Epithelial cell of alveolus of lung (primary cell): ENCODE data around the gene PRAMEF20. TPM values are rescaled to one million over a fixed set of nuclear protein-coding genes. Genes with fewer than 3 reads are reported as not detected.

Experiments
- total RNA-seq: library from RNA; depleted of rRNA; stranded (reverse); fragments of >200 nt; gene quantifications from 2 replicates; pipeline ENCODE4 v1.2.1, GENCODE V29; 2015

The PRAMEF20 gene
- total RNA-seq, result not detected in 2 replicates

DNA sequence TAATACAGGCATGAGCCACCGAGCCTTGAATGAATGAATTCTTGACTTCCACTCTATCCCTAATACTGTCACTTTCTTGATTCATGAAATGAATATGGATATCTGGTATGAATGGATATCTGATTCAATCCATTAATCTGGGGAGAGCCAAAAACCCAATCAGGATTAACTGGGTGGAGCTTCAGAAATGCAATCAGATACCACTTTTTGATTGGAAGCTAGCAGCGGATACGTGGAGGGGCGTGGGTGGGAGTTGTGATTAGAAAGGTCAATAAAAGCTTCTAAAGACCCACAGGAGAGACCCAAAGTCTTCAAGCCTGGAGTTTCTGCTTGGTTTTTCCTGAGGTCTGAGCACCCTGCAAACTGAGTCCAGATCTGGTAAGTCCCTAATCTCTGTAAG, at the start of gene PRAMEF20:
TSS of gene PRAMEF20 (plus strand) at position 301 of the 400 bp plus-strand sequence. CDS start 5,905 bp downstream, outside the sequence.

DNA sequence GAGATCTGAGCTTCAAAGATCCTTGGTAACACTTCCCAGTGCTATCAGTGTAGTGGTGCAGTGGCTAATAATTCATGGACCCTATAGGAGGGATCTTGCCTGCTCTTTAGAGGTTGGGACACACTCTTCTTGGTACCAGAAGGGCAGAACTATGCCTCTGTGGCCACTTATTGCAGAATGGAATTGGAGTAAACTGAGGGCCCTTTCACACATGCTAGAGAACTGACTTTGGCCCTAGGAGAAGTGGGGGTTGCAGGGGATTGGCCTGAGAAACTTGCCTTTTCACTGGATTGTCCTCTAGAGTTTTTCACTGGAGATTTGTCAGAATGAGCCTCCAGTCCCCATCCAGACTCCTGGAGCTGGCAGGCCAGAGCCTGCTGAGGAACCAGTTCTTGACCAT, 20.9 kb upstream of the PRAMEF20 start, which contains the start of gene PRAMEF17:
TSS of gene PRAMEF17 (plus strand) at position 301 of the 400 bp plus-strand sequence. CDS start at position 327, 26 bp downstream.

Other genes starting within 250 kb of the PRAMEF20 start
- not detected in 2 replicates for gene HNRNPCL4, start 244.8 kb upstream of the PRAMEF20 start, total RNA-seq
- not detected in 2 replicates for gene PRAMEF9, start 238.6 kb upstream of the PRAMEF20 start, total RNA-seq
- gene PRAMEF13, start 209.0 kb upstream of the PRAMEF20 start, total RNA-seq, result not detected in 2 replicates
- not detected in 2 replicates for gene PRAMEF18, start 184.3 kb upstream of the PRAMEF20 start, total RNA-seq
- gene PRAMEF5, start 156.3 kb upstream of the PRAMEF20 start, total RNA-seq, result not detected in 2 replicates
- not detected in 2 replicates for gene PRAMEF8, start 125.3 kb upstream of the PRAMEF20 start, total RNA-seq
- gene PRAMEF33, start 106.9 kb upstream of the PRAMEF20 start, total RNA-seq, result not detected in 2 replicates
- gene PRAMEF15, start 94.9 kb upstream of the PRAMEF20 start, total RNA-seq, result not detected in 2 replicates
- not detected in 2 replicates for gene PRAMEF14, start 63.3 kb upstream of the PRAMEF20 start, total RNA-seq
- gene PRAMEF19, start 38.5 kb upstream of the PRAMEF20 start, total RNA-seq, result not detected in 2 replicates
- gene PRAMEF17, start 20.8 kb upstream of the PRAMEF20 start, total RNA-seq, result not detected in 2 replicates
- gene LRRC38, start 103.6 kb downstream of the PRAMEF20 start, total RNA-seq, result 0.39 TPM in 1 of 2 replicates, not detected in the other
- 15.3 and 18.2 TPM in 2 replicates for gene PDPN, start 173.4 kb downstream of the PRAMEF20 start, total RNA-seq